Measurements from ENCODE around the gene ELMOD1.

DNA sequence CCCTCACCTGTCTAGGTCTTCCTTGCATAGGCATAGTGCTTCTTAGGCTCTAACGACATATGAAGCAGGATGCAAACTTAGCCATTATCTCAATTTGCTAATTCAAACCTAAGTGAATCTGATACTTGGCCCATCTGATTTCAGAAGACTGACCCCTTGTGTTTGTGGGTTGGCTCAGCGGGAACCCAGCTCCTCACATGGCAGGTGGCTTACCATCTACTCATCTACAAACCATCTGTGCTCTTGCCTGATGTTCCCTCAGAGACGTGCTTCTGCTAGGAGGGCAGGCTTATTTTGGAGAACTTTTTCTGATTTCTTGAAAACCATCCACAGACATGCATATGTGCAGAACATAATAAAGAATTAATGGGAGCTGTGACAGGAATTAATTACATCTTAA lies 15.2 kb downstream of the ELMOD1 start:
- TF ChIP-seq, protein P1, sequence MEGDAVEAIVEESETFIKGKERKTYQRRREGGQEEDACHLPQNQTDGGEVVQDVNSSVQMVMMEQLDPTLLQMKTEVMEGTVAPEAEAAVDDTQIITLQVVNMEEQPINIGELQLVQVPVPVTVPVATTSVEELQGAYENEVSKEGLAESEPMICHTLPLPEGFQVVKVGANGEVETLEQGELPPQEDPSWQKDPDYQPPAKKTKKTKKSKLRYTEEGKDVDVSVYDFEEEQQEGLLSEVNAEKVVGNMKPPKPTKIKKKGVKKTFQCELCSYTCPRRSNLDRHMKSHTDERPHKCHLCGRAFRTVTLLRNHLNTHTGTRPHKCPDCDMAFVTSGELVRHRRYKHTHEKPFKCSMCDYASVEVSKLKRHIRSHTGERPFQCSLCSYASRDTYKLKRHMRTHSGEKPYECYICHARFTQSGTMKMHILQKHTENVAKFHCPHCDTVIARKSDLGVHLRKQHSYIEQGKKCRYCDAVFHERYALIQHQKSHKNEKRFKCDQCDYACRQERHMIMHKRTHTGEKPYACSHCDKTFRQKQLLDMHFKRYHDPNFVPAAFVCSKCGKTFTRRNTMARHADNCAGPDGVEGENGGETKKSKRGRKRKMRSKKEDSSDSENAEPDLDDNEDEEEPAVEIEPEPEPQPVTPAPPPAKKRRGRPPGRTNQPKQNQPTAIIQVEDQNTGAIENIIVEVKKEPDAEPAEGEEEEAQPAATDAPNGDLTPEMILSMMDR (conservative IDR thresholded peaks at IDR 0.05; ENCODE audit: low read depth, low read length) = peak; percentile 45
- TF ChIP-seq EZH2 (IDR thresholded peaks at IDR 0.05; ENCODE audit: borderline replicate concordance, low read depth, low read length, poor library complexity, severe bottlenecking) = no peak
